ENCODE measurements around the gene LILRA5. TPM values are rescaled to one million over a fixed set of nuclear protein-coding genes. Genes with fewer than 3 reads are reported as not detected.

The LILRA5 gene
- total RNA-seq, 1 experiment from 2014 or later, result not detected

DNA sequence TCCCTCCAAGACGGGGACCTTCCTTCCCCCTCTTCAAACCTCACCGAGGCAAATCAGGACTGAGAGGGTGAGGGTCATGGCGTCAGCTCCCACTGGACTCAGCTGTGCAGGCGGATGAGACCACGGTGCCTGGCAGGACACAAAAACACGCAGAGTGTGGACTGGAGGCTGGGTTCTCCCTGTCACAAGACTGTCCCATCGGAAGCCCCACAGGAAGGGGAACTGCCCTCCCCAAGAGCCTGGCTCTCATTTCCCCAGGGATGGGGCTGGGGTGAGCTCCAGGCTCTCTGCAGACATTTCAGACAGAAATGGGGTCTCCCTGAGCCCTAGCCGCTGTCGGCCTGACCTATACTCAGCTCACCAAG lies 55.9 kb downstream of the LILRA5 start, which contains the start of gene LILRB5:
Gene LILRB5, minus strand, starts transcription at position 158 of the 365 bp plus-strand sequence. Its CDS starts 80 bp downstream, at position 78.
- Histone ChIP-seq H3K27me3 (ENCODE audit: control insufficient read depth, insufficient read depth, low read length) (no peaks in the 10 kb centered on the region; the same call in 1 of the 2 replicates), H3K4me3 (ENCODE audit: insufficient read depth, low read depth, low read length) (no peak within 1 kb of the TSS), H3K36me3 (replicated peaks; ENCODE audit: control insufficient read depth, insufficient read depth, low read length) (no peaks in the 10 kb centered on the region)
- DNase-seq, result peak; percentile 27

Other genes starting within 250 kb of the LILRA5 start
- not detected in 2 replicates for gene VSTM1, start 249.3 kb downstream of the LILRA5 start, total RNA-seq (2014; rRNA removed; shearing (Covaris generic))
- not detected in 2 replicates for gene TARM1, start 231.8 kb downstream of the LILRA5 start, total RNA-seq (2014; rRNA removed; shearing (Covaris generic))
- 0.66 and 1.8 TPM in 2 replicates for gene OSCAR, start 212.4 kb downstream of the LILRA5 start, total RNA-seq (2014; rRNA removed; shearing (Covaris generic))
- gene NDUFA3, start 210.3 kb downstream of the LILRA5 start, total RNA-seq (2014; rRNA removed; shearing (Covaris generic)), result 111 and 113 TPM in 2 replicates
- 22.4 and 24.3 TPM in 2 replicates for gene TFPT, start 197.5 kb downstream of the LILRA5 start, total RNA-seq (2014; rRNA removed; shearing (Covaris generic))
- 81.7 and 100 TPM in 2 replicates for gene PRPF31, start 197.4 kb downstream of the LILRA5 start, total RNA-seq (2014; rRNA removed; shearing (Covaris generic))
- gene CNOT3, start 175.4 kb downstream of the LILRA5 start, total RNA-seq (2014; rRNA removed; shearing (Covaris generic)), result 17.0 and 24.9 TPM in 2 replicates
- 3.6 and 4.7 TPM in 2 replicates for gene LENG1, start 153.4 kb downstream of the LILRA5 start, total RNA-seq (2014; rRNA removed; shearing (Covaris generic))
- 1.9 and 2.8 TPM in 2 replicates for gene TMC4, start 140.0 kb downstream of the LILRA5 start, total RNA-seq (2014; rRNA removed; shearing (Covaris generic))
- gene MBOAT7, start 123.6 kb downstream of the LILRA5 start, total RNA-seq (2014; rRNA removed; shearing (Covaris generic)), result 76.6 and 88.1 TPM in 2 replicates
- 76.9 and 87.8 TPM in 2 replicates for gene TSEN34, start 121.9 kb downstream of the LILRA5 start, total RNA-seq (2014; rRNA removed; shearing (Covaris generic))
- gene RPS9, start 112.3 kb downstream of the LILRA5 start, total RNA-seq (2014; rRNA removed; shearing (Covaris generic)), result 3,283 and 3,663 TPM in 2 replicates
- not detected in 2 replicates for gene LILRB3, start 90.2 kb downstream of the LILRA5 start, total RNA-seq (2014; rRNA removed; shearing (Covaris generic))
- not detected in 2 replicates for gene LILRA6, start 70.4 kb downstream of the LILRA5 start, total RNA-seq (2014; rRNA removed; shearing (Covaris generic))
- not detected in 2 replicates for gene LILRB5, start 55.9 kb downstream of the LILRA5 start, total RNA-seq (2014; rRNA removed; shearing (Covaris generic))
- gene LILRB2, start 32.1 kb downstream of the LILRA5 start, total RNA-seq (2014; rRNA removed; shearing (Covaris generic)), result not detected in 2 replicates
- not detected in 2 replicates for gene LILRA4, start 26.0 kb upstream of the LILRA5 start, total RNA-seq (2014; rRNA removed; shearing (Covaris generic))
- gene LAIR1, start 51.8 kb upstream of the LILRA5 start, total RNA-seq (2014; rRNA removed; shearing (Covaris generic)), result 0.07 and 0.33 TPM in 2 replicates
- gene TTYH1, start 102.3 kb upstream of the LILRA5 start, total RNA-seq (2014; rRNA removed; shearing (Covaris generic)), result 13.4 and 17.7 TPM in 2 replicates
- gene LENG8, start 136.0 kb upstream of the LILRA5 start, total RNA-seq (2014; rRNA removed; shearing (Covaris generic)), result 25.3 and 30.7 TPM in 2 replicates
- 3.5 and 7.9 TPM in 2 replicates for gene LENG9, start 150.6 kb upstream of the LILRA5 start, total RNA-seq (2014; rRNA removed; shearing (Covaris generic))
- gene CDC42EP5, start 160.1 kb upstream of the LILRA5 start, total RNA-seq (2014; rRNA removed; shearing (Covaris generic)), result 0.70 and 4.3 TPM in 2 replicates
- gene LAIR2, start 189.7 kb upstream of the LILRA5 start, total RNA-seq (2014; rRNA removed; shearing (Covaris generic)), result not detected in 2 replicates

Measured in H7 (cell line).